Activated T-cell treated with anti-CD3 and anti-CD28 coated beads for 48 hours (primary cell): ENCODE data around the gene ALK.

Experiments
- DNase-seq: peaks from one replicate; pipeline ENCODE4 v3.0.0-alpha.2; 2020; ENCODE audit warnings: low read depth

Gene ALK

DNA sequence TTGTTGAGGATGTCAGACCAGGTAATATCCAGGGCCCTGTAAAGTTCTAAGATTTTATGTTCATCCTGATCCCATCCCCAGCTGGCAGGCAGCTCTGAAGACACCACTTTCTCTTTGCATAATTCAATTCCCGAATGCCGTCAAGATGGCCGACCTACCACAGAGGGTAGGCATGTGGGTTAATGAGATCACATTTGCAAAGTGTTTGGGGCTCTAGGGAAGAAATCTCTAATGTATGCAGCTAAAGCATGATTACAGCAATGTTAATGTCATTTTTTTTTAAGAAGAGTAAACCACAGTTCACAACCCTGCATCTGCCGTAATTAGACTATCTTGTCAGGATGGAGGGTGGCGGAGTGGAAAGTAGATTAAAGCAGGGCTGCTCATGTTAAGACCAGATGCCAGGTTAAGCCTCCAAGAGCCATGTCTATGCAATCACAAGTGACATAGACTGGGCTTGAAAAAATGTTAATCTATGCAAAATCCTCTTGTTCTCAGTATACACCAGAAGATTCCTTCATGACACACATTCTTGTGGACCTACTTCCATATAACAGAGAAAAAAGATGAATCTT is 131.4 kb downstream of the ALK start:
- no peak for DNase-seq

DNA sequence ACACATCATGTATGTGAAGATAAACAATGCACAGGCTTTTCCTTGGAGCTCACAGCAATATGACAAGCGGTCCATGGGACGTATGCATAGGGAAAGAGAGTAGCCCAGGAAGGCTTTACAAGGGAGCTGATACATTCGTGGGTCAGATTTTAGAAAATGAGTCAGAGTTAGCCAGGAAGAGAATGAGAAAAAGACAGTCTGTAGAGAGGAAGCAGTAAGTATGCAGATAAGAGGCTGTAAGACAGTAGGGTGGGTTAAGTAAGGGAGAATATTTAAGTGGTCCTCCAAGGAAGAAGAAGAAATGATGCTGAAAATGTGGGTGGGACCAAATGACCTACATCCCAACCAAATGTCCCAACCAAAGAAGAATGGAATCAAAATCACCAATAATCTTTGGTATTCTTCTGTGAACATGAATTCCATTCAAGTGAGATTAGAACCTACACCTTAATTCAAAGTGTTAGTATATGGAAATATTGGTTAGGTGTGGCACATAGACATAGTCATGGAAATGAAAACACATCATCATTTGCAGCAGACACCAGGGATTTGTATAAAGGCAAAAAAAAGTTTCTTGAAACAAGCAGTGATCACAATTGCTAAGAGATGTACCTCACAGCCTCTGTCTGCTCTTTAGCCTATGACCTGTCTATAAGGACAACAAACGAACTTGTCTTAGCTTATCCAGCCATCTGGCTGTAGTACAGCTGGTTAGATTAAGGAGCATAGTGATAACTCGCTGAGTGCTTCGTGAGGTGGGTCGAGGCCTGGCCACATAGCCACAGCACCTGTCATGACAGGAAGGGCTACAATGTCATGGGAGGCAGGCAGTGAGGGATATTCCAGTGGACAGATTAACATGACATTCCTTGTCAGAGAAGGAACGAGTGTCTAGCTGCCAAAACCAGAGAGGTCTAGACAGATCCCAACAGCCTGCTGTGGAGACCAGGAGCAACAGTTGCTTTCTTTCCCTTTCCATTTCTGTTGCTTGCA is 133.6 kb downstream of the ALK start:
- DNase-seq, result no peak

DNA sequence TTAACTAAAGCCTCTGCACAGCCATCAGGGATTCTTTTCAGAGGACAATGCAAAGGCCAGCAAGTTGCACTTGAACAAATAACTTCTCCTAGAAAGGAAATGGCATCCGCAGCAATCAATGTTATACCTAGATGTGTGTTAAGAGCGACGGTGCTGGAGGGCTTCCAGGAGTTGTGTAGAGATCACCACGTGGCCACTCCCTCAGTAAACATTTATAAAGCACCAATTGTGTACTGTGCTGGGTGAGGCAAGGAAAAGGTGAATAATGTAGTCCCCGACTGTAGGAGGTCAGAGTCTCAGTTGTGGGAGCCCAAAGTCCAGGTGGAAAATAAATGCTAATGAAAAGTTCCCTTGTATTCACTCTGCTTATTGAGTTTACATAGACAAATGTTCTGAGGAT is 135.0 kb downstream of the ALK start:
- DNase-seq, result no peak

DNA sequence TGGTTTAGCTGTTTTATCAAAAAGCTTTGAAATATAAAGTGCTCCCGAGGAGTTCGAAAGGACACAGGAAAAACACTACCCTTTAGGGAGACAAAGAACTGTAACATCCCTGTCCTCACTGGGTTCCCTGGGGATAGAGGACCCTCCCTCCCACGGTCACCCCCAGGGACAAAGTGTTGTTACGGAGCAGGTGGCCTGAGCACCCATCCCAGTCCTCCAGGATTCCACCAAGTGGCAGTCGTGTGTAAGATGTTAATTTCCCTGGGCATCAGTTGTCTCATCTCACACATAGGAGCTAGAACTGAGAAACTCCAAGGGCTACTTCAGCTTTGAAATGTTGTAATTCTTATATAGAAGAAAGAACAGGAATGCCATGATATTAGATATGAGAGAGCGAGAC is 137.7 kb downstream of the ALK start:
- DNase-seq, result no peak

DNA sequence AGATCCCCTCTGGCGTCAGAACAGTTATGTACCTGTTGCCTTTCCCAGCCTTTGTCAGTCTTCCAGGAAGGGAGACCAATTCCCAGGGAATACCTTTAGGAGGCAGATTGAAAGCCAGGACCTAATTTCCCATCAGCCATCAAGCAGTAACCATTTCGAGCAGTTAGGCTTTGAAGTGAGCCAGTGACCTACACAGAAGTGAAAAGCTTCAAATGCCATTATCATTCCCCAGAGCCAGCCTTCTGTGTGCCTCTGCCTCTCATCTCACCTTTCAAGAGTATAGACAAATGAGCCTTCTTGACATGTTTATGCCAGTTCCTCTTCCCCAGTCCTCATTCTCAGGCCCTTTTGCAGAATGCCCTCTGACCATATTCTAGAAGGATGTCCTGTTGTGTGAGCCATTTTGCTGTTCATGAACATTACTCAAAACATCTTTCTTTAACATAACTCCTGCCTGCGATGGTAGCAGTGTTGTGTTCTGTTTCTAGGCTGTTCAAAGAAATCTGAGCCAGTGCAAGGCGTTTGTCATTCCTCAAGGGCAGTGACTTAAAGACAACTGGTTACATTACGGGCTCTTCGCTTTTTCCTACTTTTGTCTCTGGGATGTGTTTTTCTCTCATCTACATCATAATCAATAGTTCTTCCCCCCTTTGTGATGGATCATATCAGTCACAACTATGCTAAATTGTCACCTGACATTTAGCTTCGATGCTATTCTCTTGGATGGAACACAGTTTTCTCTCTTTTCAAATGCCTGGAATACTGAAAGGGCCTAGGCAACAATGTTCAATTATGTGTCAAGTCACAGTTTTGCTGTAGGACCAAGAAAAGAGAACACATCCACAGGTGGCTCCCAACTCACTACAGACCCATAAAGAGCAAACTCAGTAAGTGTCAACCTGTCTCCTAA is 138.6 kb downstream of the ALK start:
- no peak for DNase-seq

DNA sequence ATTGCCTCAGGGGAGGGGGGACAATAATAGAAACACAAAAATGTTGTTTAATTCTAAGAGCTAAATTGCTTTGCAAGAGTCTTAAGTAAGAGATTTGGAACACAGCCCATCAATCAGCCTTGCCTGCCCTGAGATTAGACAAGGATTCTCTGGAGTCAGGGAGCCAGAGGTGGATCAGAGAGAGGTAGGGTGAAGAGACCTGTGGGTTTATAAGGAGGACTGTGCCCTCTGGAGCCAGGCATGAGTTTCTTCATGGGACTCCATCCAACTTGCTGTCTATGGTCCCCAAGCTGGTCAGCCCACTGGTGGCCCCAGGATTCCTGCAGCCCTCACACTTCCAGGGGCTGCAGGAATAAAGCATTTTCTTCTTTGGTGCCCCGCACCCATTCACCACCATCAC is 139.3 kb downstream of the ALK start:
- no peak for DNase-seq

DNA sequence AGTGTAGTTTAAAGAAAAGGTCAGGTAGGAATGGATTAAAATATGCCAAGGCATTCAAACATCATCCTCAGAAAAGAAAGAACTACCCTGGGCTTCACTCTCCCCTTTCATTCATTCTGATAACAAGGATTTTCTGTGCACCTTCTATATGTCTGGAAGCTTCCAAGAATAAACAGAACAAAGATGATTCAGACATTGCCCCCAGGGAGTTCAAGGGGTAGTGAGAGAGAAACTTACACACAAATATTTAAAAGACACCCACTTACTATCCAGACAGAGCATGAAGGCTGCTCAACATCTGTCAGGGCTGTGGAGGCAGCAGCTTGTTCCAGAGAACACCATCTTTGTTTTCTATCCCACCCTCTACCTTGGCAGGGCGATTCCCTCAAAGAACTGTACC is 140.5 kb downstream of the ALK start:
- DNase-seq, result no peak

DNA sequence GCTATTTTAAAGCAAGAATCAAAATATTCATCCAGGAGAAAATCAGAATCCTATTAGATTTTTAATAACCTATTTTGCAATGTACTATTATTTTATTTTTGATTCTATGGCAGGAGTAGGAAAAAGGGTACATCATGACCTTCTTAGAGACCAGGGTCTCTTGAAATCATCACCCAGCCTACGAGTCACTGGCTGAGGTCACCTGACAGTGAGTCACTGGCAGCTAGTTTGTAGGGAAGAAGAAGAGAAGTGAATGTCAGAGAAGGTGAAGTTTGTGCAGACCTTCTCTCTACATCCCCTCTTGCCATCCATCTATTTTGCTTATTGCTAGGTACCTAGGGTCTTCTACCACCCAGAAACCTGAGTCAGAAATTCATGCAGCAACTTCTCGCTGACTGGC is 144.2 kb downstream of the ALK start:
- DNase-seq, result no peak

DNA sequence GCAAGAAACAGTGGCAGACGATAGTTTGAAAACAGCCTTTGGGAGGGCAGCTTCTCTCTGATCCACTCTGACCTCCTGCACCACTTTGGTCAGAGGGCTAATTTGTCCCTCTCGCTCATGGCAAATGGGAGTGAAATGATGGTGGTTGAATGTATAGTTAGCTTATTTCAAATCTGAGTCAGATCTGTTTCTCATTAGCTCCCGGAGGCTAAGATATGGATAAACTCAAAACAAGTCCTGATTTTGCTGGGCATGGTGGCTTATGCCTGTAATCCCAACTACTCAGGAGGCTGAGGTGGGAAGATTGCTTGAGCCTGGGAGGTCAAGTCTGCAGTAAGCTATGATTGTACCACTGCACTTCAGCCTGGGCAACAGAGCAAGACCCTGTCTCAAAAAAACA is 145.0 kb downstream of the ALK start:
- DNase-seq, result no peak

DNA sequence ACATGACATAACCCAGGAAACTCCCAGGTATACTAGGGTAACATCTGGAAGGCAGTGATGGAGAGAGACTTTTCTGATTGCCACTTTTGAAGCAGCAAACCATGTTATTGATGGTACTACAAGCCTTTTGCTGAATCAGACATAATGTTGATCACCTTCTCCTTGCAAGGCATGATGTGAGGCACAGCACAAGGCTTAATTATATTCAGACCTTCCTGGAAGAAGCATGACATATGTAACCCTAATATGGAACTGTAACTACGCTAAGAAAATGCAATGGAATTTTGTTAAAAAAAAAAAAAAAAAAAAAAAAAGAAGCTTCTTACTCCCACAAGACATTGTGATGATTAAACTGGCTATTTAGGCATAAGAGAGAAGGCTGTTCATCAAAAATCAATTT is 145.4 kb downstream of the ALK start:
- DNase-seq, result no peak

DNA sequence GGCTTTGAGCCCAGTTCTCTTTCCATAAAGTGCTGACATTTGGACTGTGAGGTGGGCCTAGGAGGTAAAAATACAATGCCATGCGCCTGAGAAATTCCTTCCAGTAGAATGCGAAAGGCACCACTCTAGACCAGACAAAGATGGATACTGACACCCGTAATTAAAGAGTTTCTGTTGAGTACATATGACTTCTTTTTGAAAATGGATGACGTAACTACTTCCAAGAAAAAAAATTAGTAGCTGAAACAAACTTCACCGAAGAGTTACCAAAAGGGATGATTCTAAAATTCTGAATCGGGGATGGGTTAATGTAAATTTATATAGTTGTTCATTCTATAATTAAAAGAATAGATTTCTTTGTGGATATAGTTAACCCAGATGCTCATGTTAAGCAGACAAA is 146.8 kb downstream of the ALK start:
- DNase-seq, result no peak

DNA sequence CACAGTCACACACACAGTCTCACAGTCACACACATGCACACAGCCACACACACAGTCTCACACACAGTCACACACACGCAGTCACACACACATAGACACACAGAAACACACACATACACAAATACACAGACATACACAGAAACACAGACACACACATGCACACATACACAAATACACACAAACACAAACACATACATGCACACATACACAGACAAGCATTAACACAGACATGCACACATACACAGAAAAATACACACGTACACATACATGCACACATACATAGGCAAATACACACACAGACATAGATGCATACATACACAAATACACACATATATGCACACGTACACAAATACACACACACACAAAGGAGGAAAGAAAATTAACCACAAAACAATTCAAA is 150.5 kb downstream of the ALK start:
- no peak for DNase-seq

DNA sequence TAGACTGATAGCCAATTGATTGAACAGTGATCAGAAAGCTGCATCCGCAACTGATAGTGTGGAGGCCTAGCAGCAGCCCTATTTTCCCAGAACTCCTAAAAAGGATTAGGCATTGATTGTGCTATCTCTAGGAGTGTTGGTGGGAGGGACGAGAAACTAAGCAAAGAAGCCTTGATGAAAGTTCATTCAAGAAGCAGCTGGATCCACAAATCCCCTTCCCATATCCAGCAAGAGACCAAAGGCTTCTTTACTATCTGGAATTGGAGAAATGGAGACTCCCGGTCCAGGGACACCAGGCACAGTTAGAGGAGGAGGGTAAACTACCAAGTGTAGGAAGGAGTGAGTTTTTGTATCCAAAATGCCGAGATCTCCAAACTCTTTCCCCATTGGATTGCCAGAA is 151.5 kb downstream of the ALK start:
- DNase-seq, result no peak

DNA sequence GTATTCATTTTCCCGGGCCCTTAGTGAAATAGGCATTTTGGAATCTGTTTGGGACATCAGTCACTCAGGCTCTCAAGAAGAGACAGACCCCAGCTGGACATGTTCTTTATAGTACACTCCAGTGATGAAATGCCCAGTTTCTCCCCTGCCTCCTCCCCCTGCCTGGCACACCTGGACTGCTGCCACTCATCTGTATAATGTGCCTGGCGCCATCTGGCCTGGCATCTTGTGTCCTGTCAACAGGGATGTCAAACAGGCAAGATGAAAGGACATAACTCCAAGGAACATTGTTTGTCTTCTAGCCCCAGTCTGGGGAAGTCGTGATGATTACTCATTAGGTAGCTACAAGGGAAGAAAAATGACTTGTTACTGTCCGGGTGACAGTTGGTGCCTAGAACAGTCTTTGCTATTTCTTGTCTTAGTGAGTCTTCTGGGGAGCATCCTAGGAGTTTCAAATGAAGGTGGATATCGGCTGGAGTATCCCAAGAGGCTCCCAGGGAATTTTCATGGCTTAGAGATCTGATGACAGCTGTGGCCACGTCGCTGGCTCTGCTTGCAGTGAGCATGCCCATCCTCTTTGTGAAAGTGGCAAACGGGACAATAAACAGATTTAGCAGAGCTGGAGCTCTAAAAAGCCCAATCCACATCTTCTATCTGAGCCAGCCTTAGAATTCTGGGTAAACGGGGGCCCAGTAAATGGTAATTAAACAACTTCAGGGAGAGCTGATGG is 153.6 kb downstream of the ALK start:
- DNase-seq, result no peak

DNA sequence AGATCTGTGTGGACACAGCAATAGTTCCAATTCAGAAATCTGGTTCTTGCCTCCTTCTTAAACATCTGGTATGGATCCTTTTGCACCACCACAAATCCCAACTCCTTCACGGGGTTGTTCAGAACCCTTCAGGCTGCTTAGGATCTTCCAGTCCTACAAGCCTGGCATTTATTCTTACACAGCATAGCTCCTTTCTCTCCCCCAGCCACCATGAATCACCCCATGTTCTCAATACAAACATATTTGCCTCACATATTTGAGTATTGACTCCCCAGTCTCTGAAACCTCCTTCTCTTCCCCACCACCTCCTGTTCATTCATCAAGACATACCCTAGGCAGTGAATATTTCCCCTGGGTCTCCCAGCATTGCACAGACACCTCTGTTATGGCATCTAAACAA is 155.2 kb downstream of the ALK start:
- DNase-seq, result no peak

DNA sequence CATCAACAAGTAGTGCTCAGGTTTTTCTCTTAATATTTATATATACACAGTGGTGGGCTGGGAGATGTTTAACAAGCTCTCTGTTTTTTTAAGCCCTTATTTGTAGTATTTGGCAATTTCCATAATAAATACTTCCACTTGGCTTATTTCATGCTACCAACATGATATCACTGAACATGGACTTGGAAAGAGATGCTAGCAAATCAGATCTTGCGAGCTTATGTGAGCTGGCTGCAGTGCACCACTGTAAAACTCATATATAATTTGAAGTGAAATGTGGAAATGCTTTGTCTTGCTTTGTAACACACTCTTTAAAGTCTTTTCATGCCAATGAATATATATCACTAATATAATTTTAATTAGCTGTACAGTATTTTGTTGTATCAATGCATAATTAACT is 155.7 kb downstream of the ALK start:
- DNase-seq, result no peak

DNA sequence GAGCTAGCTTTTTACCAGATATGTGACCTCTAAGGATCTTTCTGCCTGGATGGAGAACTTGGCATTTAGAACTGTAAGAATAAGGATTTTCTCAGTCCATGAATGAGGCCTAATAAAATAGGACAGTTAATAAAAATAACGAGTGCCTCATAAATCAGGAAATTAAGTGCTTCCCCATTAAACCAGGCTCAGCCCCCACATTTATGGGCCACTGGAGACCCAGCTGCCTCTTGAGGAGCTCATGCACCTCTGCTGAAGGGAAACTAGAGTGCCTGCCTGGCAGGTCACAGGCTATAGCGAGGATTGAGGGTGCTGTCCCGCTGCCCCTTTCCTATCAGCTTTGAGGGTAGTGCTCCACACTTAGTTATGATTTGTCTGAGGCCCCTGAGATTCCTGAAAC is 158.0 kb downstream of the ALK start:
- no peak for DNase-seq

DNA sequence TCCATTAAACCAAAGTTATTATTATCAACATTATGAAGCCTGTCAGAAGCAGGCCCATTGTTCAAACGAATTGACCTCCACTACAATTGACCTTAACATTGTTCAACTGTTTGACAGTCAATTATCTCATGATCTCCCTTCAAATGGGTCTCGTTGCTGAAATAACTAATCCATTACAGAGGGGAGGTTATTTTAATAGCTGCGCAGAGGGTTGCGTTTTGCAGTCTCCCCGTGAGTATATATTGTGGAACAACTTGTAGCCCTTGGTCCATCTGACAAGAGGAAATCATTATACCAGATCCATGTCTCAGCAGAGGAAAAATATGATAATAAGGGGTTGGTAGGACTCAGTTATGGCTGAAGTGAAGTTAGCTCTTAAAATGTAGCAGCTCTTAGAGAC is 159.1 kb downstream of the ALK start:
- DNase-seq, result no peak

DNA sequence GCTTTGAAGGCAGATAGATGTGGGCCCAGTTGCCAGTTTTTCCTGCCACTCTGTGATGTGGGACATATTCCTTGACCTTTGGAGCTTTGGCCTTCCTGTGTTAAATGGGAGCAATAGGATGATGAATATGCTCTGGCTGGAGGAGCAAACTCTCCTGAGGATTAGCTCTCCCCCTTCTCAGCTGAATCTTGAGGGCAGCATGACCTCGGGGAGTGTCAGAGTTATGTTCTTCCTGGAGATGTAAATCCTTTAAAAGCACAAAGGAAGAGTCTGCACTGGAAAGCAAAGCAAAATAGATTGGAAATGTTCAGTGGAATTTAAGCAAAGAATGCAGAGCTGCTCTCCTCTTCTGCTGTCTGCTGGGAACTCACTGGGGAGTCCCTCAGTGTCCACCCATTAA is 160.1 kb downstream of the ALK start:
- DNase-seq, result no peak

DNA sequence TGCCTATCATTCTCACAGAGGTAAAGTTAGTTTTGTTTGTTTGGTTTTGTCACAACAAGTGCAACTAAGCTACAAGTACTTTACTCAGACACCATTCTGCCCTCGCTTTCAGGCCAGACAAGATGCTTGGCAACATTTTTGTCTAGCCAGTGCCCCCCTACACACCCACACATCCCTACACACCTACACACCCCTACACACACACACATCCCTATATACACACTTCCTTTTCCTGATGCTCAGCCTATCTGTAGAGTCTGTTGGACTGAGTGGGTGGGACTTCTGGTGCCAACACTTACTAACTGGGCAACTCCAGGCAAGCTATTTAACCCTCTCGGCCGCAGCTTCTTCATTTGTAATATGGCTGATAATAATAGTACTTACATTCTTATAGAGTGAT is 161.4 kb downstream of the ALK start:
- DNase-seq, result no peak

DNA sequence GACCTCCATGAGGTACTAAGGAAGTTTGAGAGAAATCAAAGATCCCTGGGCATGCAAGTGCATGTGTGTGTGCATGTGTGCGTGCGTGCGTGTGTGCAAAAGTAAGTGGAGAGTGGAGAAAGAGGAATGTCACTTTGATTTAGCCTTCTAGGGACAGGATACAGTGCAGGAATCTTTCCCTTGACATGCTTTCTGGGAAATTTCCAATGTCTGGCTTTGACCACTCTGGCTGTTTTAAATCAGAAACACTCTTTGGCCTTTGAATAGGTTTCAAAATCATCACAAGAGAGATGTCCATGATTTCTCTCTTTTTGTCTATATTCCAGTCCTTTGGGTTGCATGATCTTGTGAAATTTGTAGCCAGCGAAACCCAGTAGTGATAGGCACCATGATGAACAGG is 162.0 kb downstream of the ALK start:
- DNase-seq, result no peak

DNA sequence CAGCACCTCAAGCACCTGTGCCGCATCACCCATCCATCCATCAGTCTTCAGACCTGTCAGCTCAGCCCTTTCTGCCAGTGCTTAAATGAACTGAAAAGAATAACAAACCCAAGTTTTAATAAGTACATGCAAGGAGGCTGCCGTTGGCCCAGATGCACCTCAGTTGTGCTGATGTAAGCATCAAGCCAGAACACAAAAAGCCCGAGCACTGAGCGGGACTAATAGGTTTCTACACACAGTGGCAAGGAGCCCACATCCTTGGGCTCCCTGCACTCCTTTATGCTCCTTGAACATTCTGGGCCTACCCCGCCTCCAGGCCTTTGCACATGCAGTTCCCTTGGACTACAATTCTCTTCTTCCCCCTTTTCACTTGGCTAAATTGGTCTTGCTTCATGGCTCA is 165.6 kb downstream of the ALK start:
- DNase-seq, result no peak
